SU-DHL-6 (cell line): Measurements from ENCODE around the gene SYTL2.

ENCODE experiments used
- EZH2phosphoT487 ChIP-seq: fragments of 200-600 bp; sonication (generic), shearing (Covaris generic); conservative IDR thresholded peaks from 2 replicates; pipeline ENCODE4 v1.6.1; 2018; ENCODE audit warnings: mild to moderate bottlenecking, antibody characterized with exemption, low read length, moderate library complexity, mixed read lengths
- TF ChIP-seq, protein P1 (sequence below): fragments of 200-600 bp; sonication (generic); IDR thresholded peaks from one replicate; pipeline ENCODE4 v1.5.1; 2017; ENCODE audit warnings: antibody characterized with exemption, mild to moderate bottlenecking, low read length, moderate library complexity; ENCODE audit not compliant: insufficient read depth, poor library complexity, severe bottlenecking

DNA sequence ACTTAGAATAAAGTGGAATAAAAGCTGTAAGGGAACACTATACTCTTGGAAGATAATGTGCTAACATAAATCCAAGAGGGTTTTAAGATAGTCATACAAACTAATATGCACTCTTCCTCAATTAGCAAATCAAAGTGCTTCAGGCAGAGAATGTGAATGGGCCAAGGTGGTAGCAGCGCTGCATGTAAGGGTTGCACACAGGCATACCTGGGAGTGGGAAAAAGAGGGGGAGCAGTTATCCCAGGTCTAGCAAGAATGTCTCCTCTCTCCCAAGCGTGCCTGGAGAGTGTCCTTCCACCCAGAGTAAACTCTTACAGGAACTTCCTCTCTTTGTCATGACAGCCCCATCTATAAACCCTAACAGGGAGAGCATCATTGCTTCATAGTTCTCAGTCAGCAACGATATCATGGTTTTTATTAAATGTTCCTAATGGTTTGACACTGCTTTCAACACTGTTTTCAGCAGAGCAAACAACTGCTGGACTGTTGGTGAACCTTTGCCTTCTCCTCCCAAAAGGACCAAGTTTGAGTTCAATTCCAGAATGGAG lies 61.6 kb downstream of the SYTL2 start:
- TF ChIP-seq, protein P1, sequence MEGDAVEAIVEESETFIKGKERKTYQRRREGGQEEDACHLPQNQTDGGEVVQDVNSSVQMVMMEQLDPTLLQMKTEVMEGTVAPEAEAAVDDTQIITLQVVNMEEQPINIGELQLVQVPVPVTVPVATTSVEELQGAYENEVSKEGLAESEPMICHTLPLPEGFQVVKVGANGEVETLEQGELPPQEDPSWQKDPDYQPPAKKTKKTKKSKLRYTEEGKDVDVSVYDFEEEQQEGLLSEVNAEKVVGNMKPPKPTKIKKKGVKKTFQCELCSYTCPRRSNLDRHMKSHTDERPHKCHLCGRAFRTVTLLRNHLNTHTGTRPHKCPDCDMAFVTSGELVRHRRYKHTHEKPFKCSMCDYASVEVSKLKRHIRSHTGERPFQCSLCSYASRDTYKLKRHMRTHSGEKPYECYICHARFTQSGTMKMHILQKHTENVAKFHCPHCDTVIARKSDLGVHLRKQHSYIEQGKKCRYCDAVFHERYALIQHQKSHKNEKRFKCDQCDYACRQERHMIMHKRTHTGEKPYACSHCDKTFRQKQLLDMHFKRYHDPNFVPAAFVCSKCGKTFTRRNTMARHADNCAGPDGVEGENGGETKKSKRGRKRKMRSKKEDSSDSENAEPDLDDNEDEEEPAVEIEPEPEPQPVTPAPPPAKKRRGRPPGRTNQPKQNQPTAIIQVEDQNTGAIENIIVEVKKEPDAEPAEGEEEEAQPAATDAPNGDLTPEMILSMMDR = no peak
- no peak for TF ChIP-seq EZH2phosphoT487
